GM12801 (cell line): ENCODE measurements around the gene MYO1G.

Experiments
- TF ChIP-seq, protein P1 (sequence below): IDR thresholded peaks from one replicate; pipeline ENCODE4 v1.5.1; 2011; ENCODE audit warnings: control low read depth; ENCODE audit not compliant: insufficient read length; ENCODE audit errors: extremely low read depth

MYO1G gene

DNA sequence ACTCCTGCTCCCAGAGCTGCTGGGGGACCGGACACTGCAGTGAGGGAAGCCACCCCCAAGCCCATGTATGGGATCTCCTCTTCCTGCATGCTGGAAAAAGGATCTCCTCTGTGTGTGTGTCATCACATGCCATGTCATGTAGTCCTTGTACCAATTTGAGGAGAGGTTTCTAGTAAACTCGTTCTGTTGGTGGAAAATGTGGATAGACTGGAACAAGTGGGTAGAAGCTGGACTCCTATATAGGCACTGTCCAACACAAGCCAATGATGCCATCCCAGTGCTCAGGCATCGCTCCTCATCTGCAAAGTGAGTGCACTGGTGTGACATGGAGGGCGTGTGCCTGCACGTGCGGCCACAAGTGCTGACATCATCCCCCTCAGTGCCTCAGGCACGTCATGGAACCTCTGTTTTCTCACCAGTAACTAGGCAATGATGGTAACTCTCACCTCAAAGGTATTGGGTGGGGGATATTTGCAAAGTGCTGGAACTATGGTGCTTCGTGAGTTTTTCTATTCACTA lies 19.3 kb downstream of the MYO1G start:
- TF ChIP-seq, protein P1, sequence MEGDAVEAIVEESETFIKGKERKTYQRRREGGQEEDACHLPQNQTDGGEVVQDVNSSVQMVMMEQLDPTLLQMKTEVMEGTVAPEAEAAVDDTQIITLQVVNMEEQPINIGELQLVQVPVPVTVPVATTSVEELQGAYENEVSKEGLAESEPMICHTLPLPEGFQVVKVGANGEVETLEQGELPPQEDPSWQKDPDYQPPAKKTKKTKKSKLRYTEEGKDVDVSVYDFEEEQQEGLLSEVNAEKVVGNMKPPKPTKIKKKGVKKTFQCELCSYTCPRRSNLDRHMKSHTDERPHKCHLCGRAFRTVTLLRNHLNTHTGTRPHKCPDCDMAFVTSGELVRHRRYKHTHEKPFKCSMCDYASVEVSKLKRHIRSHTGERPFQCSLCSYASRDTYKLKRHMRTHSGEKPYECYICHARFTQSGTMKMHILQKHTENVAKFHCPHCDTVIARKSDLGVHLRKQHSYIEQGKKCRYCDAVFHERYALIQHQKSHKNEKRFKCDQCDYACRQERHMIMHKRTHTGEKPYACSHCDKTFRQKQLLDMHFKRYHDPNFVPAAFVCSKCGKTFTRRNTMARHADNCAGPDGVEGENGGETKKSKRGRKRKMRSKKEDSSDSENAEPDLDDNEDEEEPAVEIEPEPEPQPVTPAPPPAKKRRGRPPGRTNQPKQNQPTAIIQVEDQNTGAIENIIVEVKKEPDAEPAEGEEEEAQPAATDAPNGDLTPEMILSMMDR = no peak

- TF ChIP-seq, protein P1 = no peak
Measured at GRCh38 chr7:44958645-44959344, 20.0 kb downstream of the MYO1G start.

GRCh38 chr7:44956157-44956766 lies 22.6 kb downstream of the MYO1G start:
- TF ChIP-seq, protein P1 = no peak

- TF ChIP-seq, protein P1 = no peak
Measured at GRCh38 chr7:44955733-44956132, 23.1 kb downstream of the MYO1G start.

DNA sequence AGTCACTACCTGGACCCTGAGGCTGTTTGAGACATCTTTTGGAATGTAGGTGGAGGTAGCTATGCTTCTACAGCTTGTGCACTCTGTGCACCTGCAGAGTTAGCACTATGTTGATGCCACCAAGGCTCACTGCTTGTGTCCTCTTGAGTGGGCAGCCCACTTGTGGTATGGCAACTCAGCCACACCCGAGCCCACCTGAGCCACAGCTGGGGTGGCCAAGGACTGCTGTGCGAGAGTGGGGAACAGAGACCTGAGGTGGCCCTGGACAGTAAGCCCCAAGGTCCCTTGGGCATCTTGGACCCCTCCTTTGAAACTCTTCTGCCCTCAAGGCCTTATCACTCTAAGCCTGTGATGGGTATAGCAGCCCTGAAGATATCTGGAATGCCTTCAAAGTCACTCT lies 25.7 kb downstream of the MYO1G start:
- TF ChIP-seq, protein P1 = no peak

GRCh38 chr7:44949303-44949702 lies 29.5 kb downstream of the MYO1G start:
- TF ChIP-seq, protein P1 = no peak

- TF ChIP-seq, protein P1 = no peak
Measured at GRCh38 chr7:44945479-44945878, 33.3 kb downstream of the MYO1G start.
